ENCODE data around the gene PDS5B.

DNA sequence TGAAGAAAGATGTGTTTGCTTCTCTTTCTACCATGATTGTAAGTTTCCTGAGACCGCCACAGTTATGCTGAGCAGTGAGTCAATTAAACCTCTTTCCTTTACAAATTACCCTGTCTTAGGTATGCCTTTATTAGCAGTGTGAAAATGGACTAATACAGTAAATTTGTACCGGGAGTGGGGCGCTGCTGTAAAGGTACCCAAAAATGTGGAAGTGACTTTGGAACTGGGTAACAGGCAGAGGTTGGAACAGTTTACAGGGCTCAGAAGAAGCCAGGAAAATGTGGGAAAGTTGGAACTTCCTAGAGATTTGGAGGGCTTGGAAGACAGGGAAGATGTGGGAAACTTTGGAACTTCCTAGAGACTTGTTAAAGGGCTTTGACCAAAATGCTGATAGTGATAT is 9.2 kb upstream of the PDS5B start:
- TF ChIP-seq, protein P1, sequence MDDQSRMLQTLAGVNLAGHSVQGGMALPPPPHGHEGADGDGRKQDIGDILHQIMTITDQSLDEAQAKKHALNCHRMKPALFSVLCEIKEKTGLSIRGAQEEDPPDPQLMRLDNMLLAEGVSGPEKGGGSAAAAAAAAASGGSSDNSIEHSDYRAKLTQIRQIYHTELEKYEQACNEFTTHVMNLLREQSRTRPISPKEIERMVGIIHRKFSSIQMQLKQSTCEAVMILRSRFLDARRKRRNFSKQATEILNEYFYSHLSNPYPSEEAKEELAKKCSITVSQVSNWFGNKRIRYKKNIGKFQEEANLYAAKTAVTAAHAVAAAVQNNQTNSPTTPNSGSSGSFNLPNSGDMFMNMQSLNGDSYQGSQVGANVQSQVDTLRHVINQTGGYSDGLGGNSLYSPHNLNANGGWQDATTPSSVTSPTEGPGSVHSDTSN (CRISPR knock-in tag; IDR thresholded peaks at IDR 0.05): no peak
- TF ChIP-seq ZNF571 (tag by site-specific recombination; IDR thresholded peaks at IDR 0.05): no peak
- TF ChIP-seq WT1 (tag by site-specific recombination; IDR thresholded peaks at IDR 0.05): no peak
- TF ChIP-seq, protein P2, sequence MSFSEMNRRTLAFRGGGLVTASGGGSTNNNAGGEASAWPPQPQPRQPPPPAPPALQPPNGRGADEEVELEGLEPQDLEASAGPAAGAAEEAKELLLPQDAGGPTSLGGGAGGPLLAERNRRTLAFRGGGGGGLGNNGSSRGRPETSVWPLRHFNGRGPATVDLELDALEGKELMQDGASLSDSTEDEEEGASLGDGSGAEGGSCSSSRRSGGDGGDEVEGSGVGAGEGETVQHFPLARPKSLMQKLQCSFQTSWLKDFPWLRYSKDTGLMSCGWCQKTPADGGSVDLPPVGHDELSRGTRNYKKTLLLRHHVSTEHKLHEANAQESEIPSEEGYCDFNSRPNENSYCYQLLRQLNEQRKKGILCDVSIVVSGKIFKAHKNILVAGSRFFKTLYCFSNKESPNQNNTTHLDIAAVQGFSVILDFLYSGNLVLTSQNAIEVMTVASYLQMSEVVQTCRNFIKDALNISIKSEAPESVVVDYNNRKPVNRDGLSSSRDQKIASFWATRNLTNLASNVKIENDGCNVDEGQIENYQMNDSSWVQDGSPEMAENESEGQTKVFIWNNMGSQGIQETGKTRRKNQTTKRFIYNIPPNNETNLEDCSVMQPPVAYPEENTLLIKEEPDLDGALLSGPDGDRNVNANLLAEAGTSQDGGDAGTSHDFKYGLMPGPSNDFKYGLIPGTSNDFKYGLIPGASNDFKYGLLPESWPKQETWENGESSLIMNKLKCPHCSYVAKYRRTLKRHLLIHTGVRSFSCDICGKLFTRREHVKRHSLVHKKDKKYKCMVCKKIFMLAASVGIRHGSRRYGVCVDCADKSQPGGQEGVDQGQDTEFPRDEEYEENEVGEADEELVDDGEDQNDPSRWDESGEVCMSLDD (tag by site-specific recombination; IDR thresholded peaks at IDR 0.05): no peak
- no peak for TF ChIP-seq OSR2 (tag by site-specific recombination; IDR thresholded peaks at IDR 0.05)
- TF ChIP-seq ZNF292 (tag by site-specific recombination; IDR thresholded peaks at IDR 0.05; ENCODE audit: borderline replicate concordance, low read depth): no peak
- no peak for TF ChIP-seq RBAK (tag by site-specific recombination; IDR thresholded peaks at IDR 0.05)
- TF ChIP-seq, protein P3, sequence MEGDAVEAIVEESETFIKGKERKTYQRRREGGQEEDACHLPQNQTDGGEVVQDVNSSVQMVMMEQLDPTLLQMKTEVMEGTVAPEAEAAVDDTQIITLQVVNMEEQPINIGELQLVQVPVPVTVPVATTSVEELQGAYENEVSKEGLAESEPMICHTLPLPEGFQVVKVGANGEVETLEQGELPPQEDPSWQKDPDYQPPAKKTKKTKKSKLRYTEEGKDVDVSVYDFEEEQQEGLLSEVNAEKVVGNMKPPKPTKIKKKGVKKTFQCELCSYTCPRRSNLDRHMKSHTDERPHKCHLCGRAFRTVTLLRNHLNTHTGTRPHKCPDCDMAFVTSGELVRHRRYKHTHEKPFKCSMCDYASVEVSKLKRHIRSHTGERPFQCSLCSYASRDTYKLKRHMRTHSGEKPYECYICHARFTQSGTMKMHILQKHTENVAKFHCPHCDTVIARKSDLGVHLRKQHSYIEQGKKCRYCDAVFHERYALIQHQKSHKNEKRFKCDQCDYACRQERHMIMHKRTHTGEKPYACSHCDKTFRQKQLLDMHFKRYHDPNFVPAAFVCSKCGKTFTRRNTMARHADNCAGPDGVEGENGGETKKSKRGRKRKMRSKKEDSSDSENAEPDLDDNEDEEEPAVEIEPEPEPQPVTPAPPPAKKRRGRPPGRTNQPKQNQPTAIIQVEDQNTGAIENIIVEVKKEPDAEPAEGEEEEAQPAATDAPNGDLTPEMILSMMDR (tag by site-specific recombination; IDR thresholded peaks at IDR 0.05): no peak

Measured in HEK293 (cell line).